GM21447 (cell line): Measurements from ENCODE around the gene SNAPIN.
A peak's percentile ranks its signal among the peaks of the same experiment; 100 is the strongest.

Experiments used
- ATAC-seq: cut with Tn5 transposase; IDR thresholded peaks from one replicate; pipeline ENCODE4 v1.9.1; 2021; ENCODE audit not compliant: unreplicated experiment

Gene SNAPIN, protein sequence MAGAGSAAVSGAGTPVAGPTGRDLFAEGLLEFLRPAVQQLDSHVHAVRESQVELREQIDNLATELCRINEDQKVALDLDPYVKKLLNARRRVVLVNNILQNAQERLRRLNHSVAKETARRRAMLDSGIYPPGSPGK

DNA sequence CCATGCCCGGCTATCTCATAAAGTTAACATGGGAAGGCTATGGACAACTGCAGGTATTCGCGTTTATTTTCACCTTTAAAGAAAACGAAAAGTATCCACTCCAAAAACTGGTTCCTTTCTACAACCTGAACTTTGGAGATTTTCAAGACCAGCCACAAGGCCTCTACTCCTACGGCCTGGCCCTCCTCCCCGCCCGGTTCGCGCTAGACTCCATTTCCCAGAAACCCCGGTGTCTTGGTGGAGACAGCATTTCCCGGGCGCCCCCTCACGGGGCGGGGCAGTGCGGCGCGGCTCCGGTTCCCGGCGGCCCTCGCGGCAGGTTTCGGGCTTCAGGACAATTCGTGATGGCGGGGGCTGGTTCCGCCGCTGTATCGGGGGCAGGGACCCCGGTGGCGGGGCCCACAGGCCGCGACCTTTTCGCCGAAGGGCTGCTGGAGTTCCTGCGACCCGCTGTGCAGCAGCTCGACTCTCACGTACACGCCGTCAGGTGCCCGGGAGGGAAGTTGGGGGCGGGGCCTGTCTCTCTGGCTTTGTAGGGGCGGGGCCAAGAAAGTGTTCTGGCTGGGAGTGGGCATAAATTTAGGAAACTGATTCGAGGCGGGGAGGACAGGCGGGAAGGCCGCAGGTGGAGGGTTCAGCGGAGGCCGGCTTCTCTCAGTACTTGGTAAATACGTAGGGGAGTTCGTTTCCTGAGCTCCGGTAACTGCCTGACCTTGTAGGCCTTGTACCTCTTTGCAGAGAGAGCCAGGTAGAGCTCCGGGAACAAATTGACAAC, at the start of gene SNAPIN:
Gene SNAPIN, plus strand, starts transcription at position 304 of the 775 bp plus-strand sequence. Its CDS starts 41 bp downstream, at position 345.
- peak; percentile 89 for ATAC-seq

DNA sequence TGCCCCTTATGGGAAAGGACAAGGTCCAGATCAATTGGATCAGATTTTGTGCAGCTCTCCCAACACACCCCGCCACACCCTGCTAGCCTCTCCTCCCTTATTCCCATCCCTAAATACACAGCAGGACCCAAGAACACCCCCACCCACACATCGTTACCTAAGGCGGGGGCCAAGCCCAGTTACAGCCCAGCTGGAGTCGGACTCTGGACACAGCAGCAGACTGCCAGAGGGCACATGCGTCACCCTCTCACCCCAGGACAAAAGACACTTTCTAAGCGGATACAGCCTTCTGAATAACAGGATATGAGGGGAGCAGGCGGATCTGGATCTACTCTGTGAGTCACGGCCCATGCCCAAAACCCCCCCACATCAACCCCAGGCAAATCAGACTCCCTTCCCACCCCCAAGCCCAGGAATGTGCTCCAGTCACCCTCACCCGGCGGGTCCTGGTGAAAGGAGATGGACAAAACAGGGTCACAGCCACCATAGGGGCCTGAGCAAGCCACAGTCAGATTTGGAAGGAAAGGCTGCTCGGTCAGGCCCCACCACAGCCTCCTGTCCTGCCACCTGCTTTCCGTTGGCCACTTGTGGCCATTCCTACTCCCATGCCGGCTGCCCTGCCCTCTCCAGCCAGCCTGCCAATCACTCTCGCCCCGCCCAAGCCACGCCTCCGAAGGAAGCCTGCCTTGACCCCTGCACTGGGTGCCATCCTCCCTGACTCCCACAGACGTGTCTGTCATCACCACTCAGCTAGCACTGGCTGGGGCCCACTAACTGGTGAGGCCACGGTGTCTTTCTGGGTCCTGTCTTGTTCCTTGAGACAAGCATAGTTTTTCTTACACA, 49.5 kb upstream of the SNAPIN start:
- no peak for ATAC-seq

DNA sequence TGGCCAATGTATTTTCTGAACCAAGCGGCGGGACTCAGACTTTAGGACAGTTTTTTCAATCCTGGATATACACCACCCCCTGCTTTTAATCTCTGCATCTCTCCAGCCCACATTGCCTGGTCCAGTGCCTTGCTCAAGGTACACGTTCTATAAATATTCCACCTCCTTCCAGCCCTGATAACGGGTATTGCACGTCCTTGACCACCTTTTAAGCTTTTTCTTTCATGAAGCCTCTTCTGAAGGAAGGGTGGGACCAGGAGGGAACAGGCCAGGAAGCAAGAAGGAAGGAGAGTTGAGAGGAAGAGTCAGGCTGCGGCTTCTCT, 49.0 kb upstream of the SNAPIN start:
- no peak for ATAC-seq

DNA sequence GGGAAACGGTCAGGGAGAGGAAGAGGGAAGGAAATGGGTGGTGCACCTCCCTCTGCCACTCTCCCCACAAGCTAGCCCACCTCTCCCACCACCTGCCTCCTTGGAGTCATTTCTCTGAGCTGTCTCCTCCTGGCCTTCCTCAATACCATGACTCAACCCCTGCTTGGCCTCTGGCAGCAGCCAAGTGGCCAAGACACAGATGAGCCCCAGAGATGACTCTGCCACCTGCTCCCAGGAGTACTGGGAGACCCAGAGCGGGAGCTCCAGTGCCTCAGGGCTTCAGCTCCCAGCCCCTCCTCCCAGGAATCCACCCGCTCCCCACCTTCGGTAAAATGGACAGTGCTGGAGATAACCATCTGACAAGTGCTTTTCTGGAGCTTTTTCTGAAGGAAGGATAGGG, 48.2 kb upstream of the SNAPIN start:
- ATAC-seq = no peak

DNA sequence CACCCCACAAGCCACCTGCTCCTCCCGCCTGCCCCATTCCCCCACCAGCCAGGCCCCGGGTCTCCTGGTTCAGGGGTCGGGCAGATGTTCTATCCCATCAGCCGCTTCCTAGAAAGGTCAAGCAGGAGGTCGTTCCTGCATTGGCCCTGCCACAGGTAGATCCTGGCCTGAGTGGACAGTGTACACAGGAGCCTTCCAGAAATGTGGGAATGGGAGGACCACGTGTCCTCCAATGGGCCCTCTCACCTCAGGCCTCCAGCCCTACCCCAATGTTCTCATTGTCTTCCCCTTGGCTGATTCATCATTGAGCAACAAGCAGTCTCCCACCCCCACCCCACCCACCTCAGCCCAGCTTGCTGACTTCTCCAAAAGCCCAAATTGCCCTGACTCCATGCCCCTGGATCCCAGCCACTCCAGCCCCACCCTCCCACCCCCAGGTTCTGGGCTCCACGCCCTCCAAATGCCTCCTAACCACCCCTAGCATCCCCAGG, 47.6 kb upstream of the SNAPIN start:
- ATAC-seq = no peak

DNA sequence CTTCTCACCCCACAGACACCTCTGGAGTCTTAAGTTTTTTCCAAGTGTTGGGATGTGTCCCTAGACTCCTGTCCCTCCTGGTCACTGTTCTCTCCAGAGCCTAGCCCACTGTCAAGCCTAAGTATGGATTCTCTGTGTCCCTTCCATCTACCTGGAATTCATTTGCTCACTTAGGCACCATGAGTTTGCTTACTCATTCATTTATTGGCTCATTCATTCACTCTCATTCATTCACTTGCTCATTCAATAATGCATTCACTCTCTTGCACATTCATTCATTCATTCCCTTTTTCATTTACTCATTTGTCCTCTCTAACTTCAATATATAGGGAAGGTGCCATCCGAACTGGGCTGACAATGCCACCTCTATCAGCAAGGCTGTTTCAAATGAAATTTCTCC, 47.1 kb upstream of the SNAPIN start:
- ATAC-seq = no peak

DNA sequence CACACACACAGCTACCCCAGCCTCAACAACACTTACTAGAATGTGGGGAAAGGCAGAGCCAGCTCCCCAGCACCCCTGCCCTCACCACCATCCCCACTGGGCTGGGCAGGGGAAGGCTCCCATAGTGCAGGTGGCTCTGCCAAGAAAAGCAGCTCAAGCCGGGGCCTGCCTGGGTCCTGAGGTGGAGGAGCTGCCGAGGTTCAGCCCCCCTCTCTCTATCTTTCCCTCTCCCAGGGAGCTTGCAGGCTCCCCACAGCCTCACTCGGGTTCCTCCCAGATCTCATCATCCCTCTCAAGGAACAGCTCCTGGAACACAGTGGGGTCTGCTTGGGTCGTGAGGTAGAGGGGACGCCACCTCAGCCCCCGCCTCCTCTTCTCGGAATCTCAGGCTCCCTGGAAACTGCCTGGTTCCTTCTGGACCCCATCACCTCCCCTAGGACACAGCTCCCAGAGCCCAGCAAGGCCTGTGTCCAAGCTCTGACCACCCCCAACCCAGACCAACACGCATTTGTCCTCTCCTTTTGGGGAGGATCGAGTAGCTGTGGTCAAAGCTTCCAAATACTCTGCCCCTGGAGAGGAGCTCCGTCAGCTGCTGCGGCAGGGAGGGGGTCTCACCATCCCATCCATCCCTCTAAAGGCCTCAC, 46.3 kb upstream of the SNAPIN start:
- ATAC-seq = no peak

DNA sequence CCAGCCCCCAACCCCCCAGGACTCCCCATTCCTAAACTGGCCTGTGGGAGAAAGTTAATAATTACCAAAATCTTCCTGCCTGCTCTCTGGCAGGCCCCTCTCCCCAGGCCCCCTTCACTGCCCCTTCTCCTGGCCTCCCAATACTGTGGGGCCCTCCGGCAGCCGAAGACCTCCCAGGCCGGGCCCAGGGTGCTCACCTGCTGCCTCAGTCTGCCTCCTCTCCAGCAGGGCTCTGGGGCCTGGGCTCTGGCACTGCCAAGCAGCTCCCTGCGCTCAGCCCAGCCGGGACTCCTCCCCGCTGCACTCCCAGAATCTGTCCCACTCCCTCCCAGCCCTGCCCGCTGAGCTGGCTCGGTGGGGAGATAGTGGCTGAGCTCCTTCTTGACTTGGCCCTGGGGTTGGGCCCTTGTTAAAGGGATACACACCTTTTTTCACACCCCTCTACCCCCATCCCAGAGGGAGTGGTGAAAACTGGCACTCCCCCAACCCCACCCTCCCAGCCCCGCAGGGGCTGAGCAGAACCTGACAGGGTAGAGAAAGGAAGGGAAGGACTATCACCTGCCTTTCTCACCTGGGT, 45.7 kb upstream of the SNAPIN start, which contains the start of gene S100A16:
Gene S100A16, minus strand, starts transcription at position 383 of the 577 bp plus-strand sequence. CDS start 4,986 bp downstream, outside the sequence.
- ATAC-seq = no peak

DNA sequence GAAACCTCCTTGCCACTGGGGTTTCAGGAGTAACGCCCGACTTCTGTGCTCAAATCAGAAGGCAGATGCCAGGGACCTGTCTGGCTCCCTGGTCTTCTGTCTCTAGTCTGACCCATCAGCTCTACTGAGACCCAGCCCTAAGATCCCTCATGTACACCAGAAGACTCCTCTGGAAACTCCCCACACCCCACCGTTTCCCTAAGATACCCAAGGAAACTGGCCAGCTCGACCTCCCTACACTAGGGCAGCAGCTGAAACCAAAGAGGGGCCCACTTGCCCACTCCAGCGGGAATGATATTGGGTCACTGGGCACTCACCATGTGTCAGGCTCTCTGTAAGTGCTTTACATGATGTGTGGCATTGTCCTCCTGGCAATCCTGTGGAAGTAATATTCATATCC, 45.1 kb upstream of the SNAPIN start:
- no peak for ATAC-seq

DNA sequence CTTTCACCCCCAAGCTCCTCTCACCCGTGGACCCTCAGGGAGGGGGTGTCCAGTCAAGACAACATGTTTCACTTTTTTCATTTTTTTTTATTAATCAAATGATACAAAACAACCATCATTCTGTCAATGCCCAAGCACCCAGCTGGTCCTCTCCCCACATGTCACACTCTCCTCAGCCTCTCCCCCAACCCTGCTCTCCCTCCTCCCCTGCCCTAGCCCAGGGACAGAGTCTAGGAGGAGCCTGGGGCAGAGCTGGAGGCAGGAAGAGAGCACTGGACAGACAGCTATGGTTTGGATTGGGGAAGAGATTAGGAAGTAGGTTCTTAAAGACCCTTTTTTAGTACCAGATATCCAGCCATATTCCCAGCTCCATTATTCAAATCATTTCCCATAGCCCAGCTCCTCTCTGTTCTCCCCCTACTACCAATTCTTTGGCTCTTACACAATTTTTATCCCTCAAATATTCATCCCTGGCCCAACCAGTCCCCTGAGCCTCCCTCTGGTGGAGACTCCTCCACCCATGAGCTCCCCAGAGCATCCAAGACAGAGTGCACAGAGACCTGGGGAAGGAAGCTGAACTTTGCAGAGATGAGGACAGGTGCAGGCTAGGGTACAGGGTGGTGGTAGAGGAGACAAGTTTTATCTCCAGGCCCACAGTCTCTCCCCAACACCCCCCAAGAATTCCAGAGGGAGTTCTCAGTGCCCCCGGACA, 44.2 kb upstream of the SNAPIN start:
- ATAC-seq = no peak

DNA sequence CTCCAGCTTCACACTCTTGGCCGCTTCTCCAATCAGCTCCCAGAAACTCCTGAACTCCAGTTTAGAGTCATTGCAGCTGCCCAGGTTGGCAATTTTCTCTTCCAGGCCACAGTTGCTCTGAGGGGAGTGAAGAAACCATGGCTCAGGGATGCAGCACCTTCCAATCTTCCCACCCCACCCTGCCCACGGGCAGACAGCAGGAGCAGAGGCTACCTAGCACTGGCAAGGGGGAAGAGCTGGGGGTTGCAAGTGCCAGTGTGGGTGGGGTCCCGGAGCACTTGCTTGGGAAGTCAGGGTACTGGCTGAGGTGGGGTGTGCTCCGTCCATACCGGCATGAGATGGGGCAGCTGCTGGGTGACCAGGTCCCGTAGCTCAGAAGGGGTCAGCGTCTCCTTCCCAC, 43.6 kb upstream of the SNAPIN start:
- no peak for ATAC-seq

DNA sequence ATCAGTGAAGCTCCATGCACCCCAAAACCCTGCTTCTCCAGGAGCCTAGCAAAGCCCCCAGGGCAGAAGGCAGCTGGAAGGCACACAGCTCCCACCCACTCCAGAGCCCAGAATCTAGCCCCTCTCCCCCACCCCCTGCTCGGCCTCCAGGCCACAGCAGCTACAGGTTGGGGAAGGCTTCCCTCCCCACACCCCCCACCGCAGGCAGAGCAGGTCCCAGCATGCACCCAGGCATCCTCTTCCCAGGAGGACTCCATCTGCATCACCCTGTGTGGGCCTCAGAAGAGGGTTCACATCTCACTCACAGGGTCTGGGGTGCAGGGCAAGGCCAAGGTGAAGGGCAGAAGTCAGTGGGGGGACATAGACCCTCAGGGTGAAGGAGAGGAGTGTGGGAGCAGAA, 43.1 kb upstream of the SNAPIN start:
- ATAC-seq = no peak

DNA sequence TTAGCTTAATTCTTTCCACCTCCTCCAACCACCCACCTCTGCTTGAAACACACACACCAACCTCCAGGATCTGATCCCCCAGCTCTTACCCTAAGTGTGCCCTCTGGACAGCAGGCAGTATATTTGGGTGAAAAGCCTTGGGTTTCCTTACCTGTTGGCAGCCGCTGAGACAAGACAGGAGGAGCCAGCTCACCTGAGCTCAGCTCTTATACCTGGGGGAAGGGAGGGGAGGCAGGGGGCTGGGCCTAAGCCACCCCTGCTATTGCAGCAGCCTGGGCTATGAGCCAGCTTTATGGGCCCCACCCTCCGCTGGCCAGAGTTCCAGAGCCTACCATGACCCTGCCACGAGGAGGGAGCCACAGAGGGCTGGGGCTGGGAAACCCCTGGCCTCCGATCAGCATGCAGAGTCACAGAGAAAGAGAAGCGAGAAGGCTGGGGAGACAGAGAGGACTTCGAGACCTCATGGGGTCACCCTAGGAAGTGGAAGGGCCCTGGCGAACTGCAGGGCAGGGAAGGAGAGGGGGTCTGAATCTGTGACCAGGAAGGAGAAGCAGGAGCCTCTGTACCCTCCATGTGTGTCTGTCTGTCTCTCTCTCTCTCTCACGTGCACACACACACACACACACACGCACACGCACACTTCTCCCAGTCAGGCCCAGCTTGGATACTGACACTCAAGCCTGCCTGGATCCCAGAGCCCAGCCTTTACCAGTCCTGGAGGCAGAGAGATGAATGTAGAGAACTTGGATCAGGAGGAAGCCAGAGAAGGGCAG, 42.2 kb upstream of the SNAPIN start, which contains the start of gene S100A14:
Gene S100A14, minus strand, starts transcription at position 182 of the 773 bp plus-strand sequence. CDS start 467 bp downstream, outside the sequence.
- ATAC-seq = no peak

DNA sequence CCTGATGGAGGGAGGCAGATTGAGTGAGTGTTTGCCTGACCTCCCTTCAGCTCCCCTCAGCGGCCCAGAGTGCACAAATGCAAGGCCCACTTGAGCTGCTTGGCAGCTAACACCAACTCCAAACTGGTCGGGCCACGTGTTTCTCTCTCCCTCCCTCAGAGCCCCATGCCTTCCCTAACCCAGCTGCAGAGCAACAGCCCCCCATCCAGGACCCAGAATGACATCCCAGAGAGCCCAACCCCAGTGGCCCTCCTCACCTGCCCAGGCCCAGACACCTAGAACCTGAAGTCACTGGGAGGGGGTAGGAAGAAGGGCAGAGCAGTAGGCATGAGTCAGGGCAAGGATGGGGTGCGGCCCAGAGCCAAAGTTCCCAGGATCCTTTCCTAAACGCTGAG, 41.6 kb upstream of the SNAPIN start:
- no peak for ATAC-seq

DNA sequence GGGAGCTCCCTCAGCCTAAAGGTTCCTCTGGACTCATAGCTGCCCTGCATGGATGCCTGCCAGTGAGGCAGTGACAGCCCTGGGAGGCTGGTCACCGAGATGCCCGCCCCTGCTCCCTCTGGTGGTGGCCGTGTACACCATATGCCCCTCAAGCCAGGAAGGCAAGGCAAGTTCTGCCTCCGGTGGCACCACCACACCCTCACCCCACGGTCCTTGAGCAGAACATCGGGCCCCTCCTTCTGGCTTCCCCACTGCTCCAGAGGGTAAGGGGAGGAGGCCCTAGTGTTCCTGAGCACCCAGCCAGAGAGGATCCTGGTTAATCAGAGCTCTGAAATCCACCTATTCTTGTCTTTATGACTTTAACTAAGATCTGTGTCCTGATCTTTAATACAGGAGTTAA, 40.8 kb upstream of the SNAPIN start:
- ATAC-seq = no peak

DNA sequence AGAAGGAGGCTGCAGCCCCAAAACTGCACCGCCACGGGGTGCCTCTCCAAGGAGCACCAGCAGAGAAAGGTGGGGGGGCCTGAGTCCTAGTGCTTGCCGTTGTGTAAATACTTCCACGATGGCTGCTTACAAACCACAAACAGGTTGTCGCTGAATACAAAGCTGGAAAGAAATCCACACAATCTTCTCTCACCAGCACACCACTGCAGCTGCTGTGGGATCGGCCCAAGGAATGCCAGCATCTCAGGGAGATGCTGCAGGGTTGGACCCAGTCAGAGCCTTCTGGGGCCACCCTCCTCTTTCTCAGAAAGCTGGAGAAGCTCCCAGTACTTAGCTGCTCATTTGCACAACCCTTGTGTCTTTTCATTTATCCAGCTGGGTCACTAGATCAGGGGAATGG, 39.3 kb upstream of the SNAPIN start:
- ATAC-seq = no peak

DNA sequence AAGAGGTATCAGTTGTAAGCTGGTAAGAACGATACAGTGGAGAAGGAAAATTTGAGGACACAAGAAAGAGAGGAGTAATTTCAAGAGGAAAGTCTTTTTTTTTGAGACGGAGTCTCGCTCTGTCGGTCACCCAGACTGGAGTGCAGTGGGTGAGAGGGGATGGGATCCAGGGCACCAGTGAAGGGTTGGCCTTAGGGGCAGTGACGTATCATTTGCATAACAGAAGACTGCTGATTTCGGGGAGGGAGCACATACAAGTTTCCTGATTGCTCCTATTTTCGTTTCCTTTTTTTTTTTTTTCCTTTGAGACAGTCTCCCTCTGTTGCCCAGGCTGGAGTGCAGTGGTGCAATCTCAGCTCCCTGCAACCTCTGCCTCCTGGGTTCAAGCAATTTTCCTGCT, 35.4 kb upstream of the SNAPIN start:
- no peak for ATAC-seq

DNA sequence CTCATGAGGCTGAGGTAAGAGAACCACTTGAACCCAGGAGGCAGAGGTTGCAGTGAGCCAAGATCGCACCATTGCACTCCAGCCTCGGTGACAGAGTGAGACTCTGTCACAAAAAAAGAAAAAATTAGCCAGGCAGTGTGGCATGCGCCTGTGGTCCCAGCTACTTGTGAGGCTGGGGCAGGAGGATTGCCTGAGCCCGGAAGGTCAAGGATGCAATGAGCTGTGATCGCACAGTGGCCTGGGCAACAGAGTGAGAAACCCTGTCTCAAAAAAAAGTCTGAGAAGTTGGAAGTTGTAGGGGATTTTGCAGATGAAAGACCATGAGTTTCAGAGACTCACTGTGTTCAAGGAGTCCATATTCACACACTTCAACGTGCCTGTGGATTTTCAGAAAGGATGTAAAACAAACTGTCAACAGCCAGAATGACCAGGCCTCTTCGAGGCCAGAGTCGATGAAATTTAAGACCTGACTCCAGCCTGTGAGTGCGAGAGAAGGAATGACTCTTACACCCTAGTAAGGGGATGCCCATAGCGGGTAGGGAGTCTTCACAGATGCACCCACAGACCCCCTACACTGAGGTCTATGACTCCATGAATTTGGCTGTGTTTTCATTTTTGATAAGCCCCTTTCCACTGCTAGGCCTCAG, 33.4 kb upstream of the SNAPIN start:
- no peak for ATAC-seq

DNA sequence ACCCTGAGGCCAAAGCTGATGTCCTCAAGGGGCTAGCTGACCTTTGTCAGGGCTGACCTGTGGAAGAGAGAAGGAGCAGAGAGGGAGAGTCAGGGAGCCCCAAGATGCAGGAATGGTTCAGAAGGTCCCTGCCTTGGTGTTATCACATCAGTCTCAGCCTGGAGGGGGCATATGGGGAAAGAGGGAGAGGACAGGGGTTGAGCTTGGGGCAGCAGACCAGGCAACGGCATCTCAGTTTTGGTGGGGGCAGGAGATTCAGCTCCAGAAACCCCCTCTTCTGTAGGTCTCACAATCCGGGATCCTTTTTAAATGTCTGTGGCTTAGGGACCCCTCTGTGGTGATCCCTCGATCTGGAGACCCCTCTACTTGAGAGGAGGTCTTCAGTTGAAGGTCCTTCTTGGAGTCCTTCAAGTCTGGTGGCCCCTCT, 32.0 kb upstream of the SNAPIN start:
- ATAC-seq = no peak
